Measurements from ENCODE around the gene AMFR. TPM values are rescaled to one million over a fixed set of nuclear protein-coding genes. Genes with fewer than 3 reads are reported as not detected.

The AMFR gene
- total RNA-seq, 1 donor from 2014 or later = 266 TPM

DNA sequence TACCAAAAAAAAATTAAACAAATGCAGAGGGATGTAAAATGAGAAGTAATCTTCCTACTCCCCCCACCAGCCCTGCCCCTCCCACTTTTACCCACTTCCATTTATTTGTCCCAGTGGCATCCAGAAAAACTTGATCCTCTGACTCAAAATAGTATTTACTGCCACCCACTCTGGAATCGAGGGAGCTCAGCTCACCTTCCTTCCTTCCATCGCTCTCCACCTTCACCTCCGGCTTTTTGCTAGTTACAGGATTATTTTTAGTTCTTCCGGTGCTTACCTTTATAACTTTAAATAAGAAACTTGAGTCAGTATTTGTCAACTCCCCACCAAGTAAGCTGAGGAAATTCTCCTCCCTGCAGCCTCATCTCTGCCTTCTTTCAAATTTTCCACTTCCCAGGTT, 94.9 kb downstream of the AMFR start:
- DNase-seq = no peak

- DNase-seq = no peak
Observed at GRCh38 chr16:56329887-56330286, 95.5 kb downstream of the AMFR start.

GRCh38 chr16:56328276-56329022, 96.9 kb downstream of the AMFR start:
- no peak for DNase-seq

GRCh38 chr16:56327929-56328258, 97.5 kb downstream of the AMFR start:
- DNase-seq = no peak

GRCh38 chr16:56327071-56327928, 98.0 kb downstream of the AMFR start:
- no peak for DNase-seq

- DNase-seq = no peak
Observed at GRCh38 chr16:56325956-56326355, 99.4 kb downstream of the AMFR start.

DNA sequence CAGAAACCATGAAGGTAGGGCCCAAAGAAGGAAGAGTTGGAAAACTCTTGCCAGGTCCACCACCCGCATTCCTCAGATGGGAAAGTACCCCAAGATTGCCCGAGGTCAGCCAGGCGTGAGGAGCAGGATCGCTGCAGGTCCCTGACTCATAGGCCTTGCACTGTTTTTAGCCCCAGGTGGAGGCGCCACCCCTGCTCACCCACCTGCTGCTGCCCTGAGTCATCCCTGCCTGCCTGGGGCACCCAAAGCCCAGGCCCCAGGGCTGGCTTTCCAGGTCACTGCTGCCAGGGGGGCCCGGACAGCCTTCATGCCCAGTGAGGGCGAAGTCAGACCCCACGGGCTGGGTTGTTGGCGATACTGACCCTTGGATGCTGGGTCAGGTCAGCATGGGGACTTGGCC, 100.9 kb downstream of the AMFR start:
- no peak for DNase-seq

GRCh38 chr16:56321571-56321970, 103.8 kb downstream of the AMFR start:
- no peak for DNase-seq

GRCh38 chr16:56320811-56321558, 104.4 kb downstream of the AMFR start:
- DNase-seq = no peak

- DNase-seq = no peak
Observed at GRCh38 chr16:56320056-56320455, 105.3 kb downstream of the AMFR start.

DNA sequence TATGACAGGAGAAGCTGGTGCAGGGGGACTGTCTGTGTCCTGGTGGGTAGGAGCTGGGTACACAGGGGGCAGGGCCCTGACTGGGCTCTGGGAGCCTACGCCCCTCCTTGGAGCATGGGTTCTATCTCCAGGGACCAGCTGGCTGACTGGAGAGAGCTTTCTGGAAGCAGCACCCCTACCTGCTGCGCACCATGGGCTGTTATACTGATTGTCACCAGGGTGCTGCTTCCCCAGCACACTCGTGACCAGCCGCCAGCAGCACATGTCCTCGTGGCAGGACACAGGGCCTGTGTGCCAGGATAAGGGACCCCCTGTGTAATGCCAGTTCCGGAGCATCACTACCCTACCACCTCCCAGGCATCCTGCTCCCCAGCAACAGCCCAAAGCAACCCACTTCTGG, 106.0 kb downstream of the AMFR start:
- no peak for DNase-seq

DNA sequence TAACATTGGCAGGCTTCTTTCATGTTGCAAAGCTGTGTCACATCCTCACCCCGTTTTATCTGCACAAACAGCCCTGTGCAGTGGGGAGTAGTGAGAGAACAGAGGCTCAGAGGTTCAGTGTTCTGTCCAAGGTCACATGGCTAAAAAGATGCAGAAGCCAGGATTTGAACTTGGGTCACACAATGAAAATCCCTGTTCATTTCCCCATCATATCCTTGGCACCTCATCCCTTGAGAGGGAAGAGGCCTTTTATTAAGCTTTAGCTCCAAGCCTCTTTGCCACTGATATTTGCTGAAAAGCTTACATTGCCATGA, 106.6 kb downstream of the AMFR start:
- no peak for DNase-seq

GRCh38 chr16:56317998-56318826, 107.1 kb downstream of the AMFR start:
- DNase-seq = peak; percentile 85

- DNase-seq = no peak
Observed at GRCh38 chr16:56316545-56316944, 108.8 kb downstream of the AMFR start.

GRCh38 chr16:56315955-56316354, 109.4 kb downstream of the AMFR start:
- DNase-seq = no peak

DNA sequence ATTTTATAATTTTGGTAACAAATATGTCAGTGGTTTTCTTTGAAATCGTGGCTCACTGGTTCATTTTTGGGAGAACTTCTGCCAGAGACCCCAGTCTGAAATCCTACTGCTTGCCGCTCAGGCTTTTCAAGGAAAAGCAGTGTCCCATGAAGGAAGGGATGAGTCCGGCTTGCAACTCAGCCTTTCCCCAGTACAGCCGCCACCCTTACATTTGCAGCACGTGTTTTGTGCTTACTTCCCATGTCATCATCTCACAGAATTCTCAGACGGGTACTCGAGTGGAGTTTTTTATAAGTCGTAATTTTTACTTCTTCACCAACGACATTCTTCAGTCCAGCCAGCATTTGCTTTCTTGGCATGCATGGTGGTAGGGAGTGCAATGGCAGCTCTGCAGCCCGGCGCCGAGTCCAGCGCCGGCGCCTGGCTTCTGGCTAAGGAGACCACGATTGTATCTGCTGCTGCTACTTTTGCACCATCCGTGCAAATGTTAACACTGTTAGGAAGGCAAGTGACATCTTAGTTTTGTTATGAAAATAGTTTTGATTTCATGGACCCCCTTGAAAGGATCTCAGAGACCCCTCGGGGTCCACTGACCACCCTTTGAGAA, 111.0 kb downstream of the AMFR start:
- DNase-seq = no peak

GRCh38 chr16:56312556-56312955, 112.8 kb downstream of the AMFR start:
- DNase-seq = no peak

DNA sequence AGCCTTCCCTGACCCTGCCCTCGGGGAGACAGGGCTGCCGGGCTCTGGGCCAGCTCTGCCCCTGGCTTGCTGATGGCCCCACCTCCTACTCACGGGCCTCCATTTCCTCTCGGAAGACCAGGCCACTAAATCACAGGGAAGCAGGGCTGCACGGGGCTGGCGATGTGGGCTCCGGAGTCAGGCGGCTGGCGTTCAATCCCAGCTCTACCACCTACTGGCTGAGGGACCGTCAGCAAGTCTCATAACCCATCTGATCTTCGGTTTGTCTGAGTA, 113.4 kb downstream of the AMFR start:
- DNase-seq = no peak

Data from occipital lobe (tissue), 2 donors.